Measurements from ENCODE around the gene FMR1. TPM values are rescaled to one million over a fixed set of nuclear protein-coding genes. Genes with fewer than 3 reads are reported as not detected.

Gene FMR1
- total RNA-seq, 1 experiment from 2014 or later: 44.6 TPM

DNA sequence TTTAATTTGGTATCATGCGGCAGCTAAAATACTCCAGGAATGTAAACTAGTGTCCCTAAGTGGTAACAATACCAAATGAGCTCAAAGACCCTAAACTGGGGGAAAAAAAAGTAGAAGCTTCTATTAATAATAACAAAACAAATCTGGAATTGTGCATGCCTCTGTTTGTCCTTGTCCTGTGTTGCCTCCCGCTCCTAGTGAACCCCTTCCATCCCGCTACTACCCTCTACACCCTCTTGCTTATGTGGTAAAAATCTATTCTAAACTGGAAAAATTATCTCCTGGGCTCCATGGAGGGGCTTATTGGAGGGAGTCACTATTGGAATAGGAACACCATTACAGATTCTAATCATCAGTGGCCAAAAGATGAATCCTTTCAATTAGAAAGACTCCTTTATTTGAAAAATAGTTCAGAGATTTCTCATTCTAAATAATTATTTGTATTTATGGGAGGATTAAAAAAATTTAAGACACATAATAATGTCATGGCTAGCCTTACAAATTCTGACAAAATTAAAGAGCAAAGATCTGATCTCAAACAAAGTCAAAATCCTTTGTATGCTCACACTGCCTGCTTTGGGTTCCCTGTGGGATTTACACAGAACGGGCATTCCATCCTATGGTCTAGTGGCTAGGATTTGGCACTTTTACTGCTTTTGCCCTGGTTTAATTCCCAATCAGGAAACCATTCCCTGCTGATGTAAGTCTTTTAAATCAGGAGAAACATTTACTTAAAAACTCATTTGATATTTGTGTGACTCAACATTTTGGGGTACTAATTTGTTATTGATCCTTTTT lies 34.7 kb upstream of the FMR1 start:
- no peak for TF ChIP-seq CTCF (conservative IDR thresholded peaks at IDR 0.05)
- Mint-ChIP-seq H3K27me3 (ENCODE audit: low read depth) (peaks cover 3% of the 10 kb centered on the region; the same call in 1 of the 2 replicates), H3K9me3 (peaks cover 59 to 68% of the 10 kb centered on the region in 2 experiments)

More for the DNA sequence above, 34.7 kb upstream of the FMR1 start:
- H2BK20ac ChIP-seq (ENCODE audit: low read depth, low read length, poor library complexity, severe bottlenecking): no peak overlapping the region
- no peak overlapping the region for H4K8ac ChIP-seq (replicated peaks; ENCODE audit: insufficient read length, low read depth, low read length)
- no peak overlapping the region for H4K5ac ChIP-seq (ENCODE audit: insufficient read length, low read depth, low read length)
- H2BK120ac ChIP-seq (ENCODE audit: low read depth, low read length, poor library complexity, severe bottlenecking): no peak overlapping the region
- H3K23me2 ChIP-seq (ENCODE audit: insufficient read length, low read depth, low read length, poor library complexity, severe bottlenecking): no peaks in the 10 kb centered on the region
- no peaks in the 10 kb centered on the region for H4K20me1 ChIP-seq (ENCODE audit: control insufficient read depth, insufficient read depth, insufficient read length)
- H3K27ac Mint-ChIP-seq: no peak overlapping the region
- H3K14ac ChIP-seq (ENCODE audit: insufficient read depth, low read length): no peak overlapping the region
- no peak overlapping the region for H3K56ac ChIP-seq (ENCODE audit: insufficient read length, low read depth, low read length)
- no peaks in the 10 kb centered on the region for H3K79me1 ChIP-seq (ENCODE audit: insufficient read depth, low read depth, low read length, poor library complexity, severe bottlenecking)
- H3K9me3 ChIP-seq (ENCODE audit: control insufficient read depth, low read depth, low read length): peaks cover 17% of the 10 kb centered on the region
- H3K4me3 Mint-ChIP-seq: no peak overlapping the region
- WGBS (ENCODE audit: extremely low coverage, insufficient read length, low lambda C conversion rate): no CpG with 5 or more reads among the region's 4 CpGs
- H3K27me3 ChIP-seq (ENCODE audit: insufficient read depth, low read length): no peaks in the 10 kb centered on the region
- H3K4me2 ChIP-seq (ENCODE audit: insufficient read depth, insufficient read length, low read length): no peak overlapping the region
- no peak overlapping the region for H2BK15ac ChIP-seq (ENCODE audit: low read depth, low read length)
- no peaks in the 10 kb centered on the region for H3K4me1 Mint-ChIP-seq
- H3K23ac ChIP-seq (ENCODE audit: insufficient read length, low read depth, low read length): no peak overlapping the region
- H2BK5ac ChIP-seq (ENCODE audit: insufficient read length, low read length): no peak overlapping the region
- no peak overlapping the region for H3T11ph ChIP-seq (ENCODE audit: low read length)
- H3K27ac ChIP-seq (ENCODE audit: insufficient read length, low read depth, low read length): no peak overlapping the region
- no peaks in the 10 kb centered on the region for H3K4me1 ChIP-seq (ENCODE audit: insufficient read depth, low read length)
- no peaks in the 10 kb centered on the region for H3K79me2 ChIP-seq (ENCODE audit: insufficient read depth, low read length)
- no peak overlapping the region for H4K91ac ChIP-seq (ENCODE audit: insufficient read length, low read depth, low read length)
- no peak overlapping the region for H2AK5ac ChIP-seq (ENCODE audit: insufficient read length, low read length)
- peaks cover 0 to 10% (median 2%) of the 10 kb centered on the region in 3 experiments; a peak in 4 of 7 replicates for H3K36me3 Mint-ChIP-seq (ENCODE audit: insufficient read depth in 1 of 3, low read depth in 3 of 3)
- no peak for DNase-seq
- no peak overlapping the region for H3K18ac ChIP-seq (ENCODE audit: insufficient read length, low read depth, low read length)
- H2BK12ac ChIP-seq (ENCODE audit: insufficient read length, low read depth, low read length): no peak overlapping the region
- H3K4ac ChIP-seq (ENCODE audit: low read depth, low read length): no peak overlapping the region
- H3K9ac ChIP-seq (ENCODE audit: extremely low read depth, insufficient read length, low read length): no peak overlapping the region
- H2AFZ ChIP-seq (ENCODE audit: low read length): no peak overlapping the region
